SKM-1 (cell line): Measurements from ENCODE around the gene MAML2.
"Not testable (repeated sequence)": the region's sequence is repeated elsewhere in the genome, so short reads cannot be mapped to it uniquely, and the experiment has no call there.

ENCODE experiments used
- DNase-seq: peaks from one replicate; lab custom pipeline; 2025; ENCODE audit not compliant: unreplicated experiment; lab: John Stamatoyannopoulos, UW

MAML2 gene

GRCh38 chr11:96293598-96294021 is 49.4 kb downstream of the MAML2 start:
- no peak for DNase-seq

- DNase-seq, result no peak
Measured at GRCh38 chr11:96293109-96293508, 49.9 kb downstream of the MAML2 start.

GRCh38 chr11:96292291-96293010 is 50.5 kb downstream of the MAML2 start:
- no peak for DNase-seq

GRCh38 chr11:96290631-96291030 is 52.4 kb downstream of the MAML2 start:
- no peak for DNase-seq

GRCh38 chr11:96290031-96290430 is 53.0 kb downstream of the MAML2 start:
- no peak for DNase-seq

- DNase-seq, result no peak
Measured at GRCh38 chr11:96288915-96289314, 54.1 kb downstream of the MAML2 start.

GRCh38 chr11:96287822-96288439 is 55.1 kb downstream of the MAML2 start:
- no peak for DNase-seq

- not testable (repeated sequence) for DNase-seq
Measured at GRCh38 chr11:96285985-96286384, 57.0 kb downstream of the MAML2 start.

- no peak for DNase-seq
Measured at GRCh38 chr11:96284917-96285316, 58.1 kb downstream of the MAML2 start.

GRCh38 chr11:96284401-96284800 is 58.6 kb downstream of the MAML2 start:
- DNase-seq, result no peak

GRCh38 chr11:96282625-96283220 is 60.3 kb downstream of the MAML2 start:
- DNase-seq, result no peak

GRCh38 chr11:96280444-96280843 is 62.6 kb downstream of the MAML2 start:
- DNase-seq, result no peak

GRCh38 chr11:96279896-96280290 is 63.1 kb downstream of the MAML2 start:
- no peak for DNase-seq

- no peak for DNase-seq
Measured at GRCh38 chr11:96279018-96279895, 63.7 kb downstream of the MAML2 start.

- no peak for DNase-seq
Measured at GRCh38 chr11:96278039-96278897, 64.7 kb downstream of the MAML2 start.

GRCh38 chr11:96277696-96278038 is 65.3 kb downstream of the MAML2 start:
- no peak for DNase-seq

GRCh38 chr11:96276836-96277235 is 66.2 kb downstream of the MAML2 start:
- DNase-seq, result no peak

GRCh38 chr11:96275801-96276594 is 67.0 kb downstream of the MAML2 start:
- no peak for DNase-seq

- no peak for DNase-seq
Measured at GRCh38 chr11:96273507-96273906, 69.5 kb downstream of the MAML2 start.
